Endodermal cell (in vitro differentiated cells): ENCODE results near the gene RAPGEF4. TPM values are rescaled to one million over a fixed set of nuclear protein-coding genes. Genes with fewer than 3 reads are reported as not detected.

Experiments
- DNase-seq: peaks from one replicate; pipeline ENCODE4 v3.0.0-alpha.2; 2017
- H3K27ac ChIP-seq: 2 replicates; pipeline ENCODE4 v1.5.1; 2013; ENCODE audit warnings: mild to moderate bottlenecking, low read depth, low read length, moderate library complexity
- H3K27me3 ChIP-seq: 2 replicates; pipeline ENCODE4 v1.6.1; 2013; ENCODE audit warnings: mild to moderate bottlenecking, low read length, moderate library complexity; ENCODE audit not compliant: insufficient read depth, control insufficient read depth, poor library complexity, severe bottlenecking
- H3K36me3 ChIP-seq: 2 replicates; pipeline ENCODE4 v1.7.0; 2013; ENCODE audit warnings: mild to moderate bottlenecking, low read length, moderate library complexity; ENCODE audit not compliant: control insufficient read depth, insufficient read depth
- H3K4me1 ChIP-seq: one replicate; pipeline ENCODE4 v1.7.0; 2013; ENCODE audit warnings: low read length; ENCODE audit not compliant: control insufficient read depth, insufficient read depth
- H3K4me3 ChIP-seq: 2 replicates; pipeline ENCODE4 v1.5.1; 2013; ENCODE audit warnings: mild to moderate bottlenecking, low read length, moderate library complexity
- H3K9ac ChIP-seq: 2 replicates; pipeline ENCODE4 v1.6.1; 2013; ENCODE audit warnings: mild to moderate bottlenecking, low read length, moderate library complexity; ENCODE audit not compliant: poor library complexity, severe bottlenecking; ENCODE audit errors: extremely low read depth
- H3K9me3 ChIP-seq: 2 replicates; pipeline ENCODE4 v1.6.1; 2013; ENCODE audit warnings: mild to moderate bottlenecking, low read length, moderate library complexity; ENCODE audit not compliant: control insufficient read depth
- H3K27ac Mint-ChIP-seq: 2 replicates; pipeline ENCODE4 v1.8.0; 2020; ENCODE audit warnings: mixed read lengths
- H3K27me3 Mint-ChIP-seq: 2 replicates; pipeline ENCODE4 v1.8.0; 2021; ENCODE audit warnings: mild to moderate bottlenecking, mixed read lengths; ENCODE audit not compliant: insufficient read depth
- H3K36me3 Mint-ChIP-seq: 2 replicates; pipeline ENCODE4 v1.8.0; 2020; ENCODE audit warnings: low read depth, mixed read lengths
- H3K4me1 Mint-ChIP-seq: 2 replicates; pipeline ENCODE4 v1.8.0; 2020; ENCODE audit warnings: mixed read lengths
- H3K4me3 Mint-ChIP-seq: 2 replicates; pipeline ENCODE4 v1.8.0; 2020; ENCODE audit warnings: mild to moderate bottlenecking, moderate library complexity, mixed read lengths
- H3K9me3 Mint-ChIP-seq: 2 replicates; pipeline ENCODE4 v1.8.0; 2020; ENCODE audit warnings: mild to moderate bottlenecking, mixed read lengths
- WGBS, 2 experiments: methylation state at CpG; one replicate each; pipeline versions ENCODE4 v1.1.5 to v1.1.7; 2013; ENCODE audit warnings: missing lambda C conversion rate in 2 of 2, mixed read lengths in 1 of 2; ENCODE audit not compliant: insufficient coverage in 1 of 2, insufficient read length in 1 of 2; 5-methylcytosine and 5-hydroxymethylcytosine counted together
- total RNA-seq, 2 donors: library from RNA; stranded (reverse); fragmentation: NEBNext Ultra II Directional in 1 of 2; extraction: Animal tissue kit (Norgen Biotek cat#: 25700) in 1 of 2; gene quantifications; 2 replicates in 1 of 2; 3 replicates in 1 of 2; pipeline ENCODE4 v1.2.1, GENCODE V29; 2021
- TF ChIP-seq, protein P1 (sequence below): fragments of 200-600 bp; sonication (generic); conservative IDR thresholded peaks from 2 replicates; pipeline ENCODE4 v1.5.0; 2021; ENCODE audit warnings: antibody characterized with exemption, mild to moderate bottlenecking

Gene RAPGEF4
- total RNA-seq, 2 donors from 2014 or later: 0.77 to 0.88 TPM

DNA sequence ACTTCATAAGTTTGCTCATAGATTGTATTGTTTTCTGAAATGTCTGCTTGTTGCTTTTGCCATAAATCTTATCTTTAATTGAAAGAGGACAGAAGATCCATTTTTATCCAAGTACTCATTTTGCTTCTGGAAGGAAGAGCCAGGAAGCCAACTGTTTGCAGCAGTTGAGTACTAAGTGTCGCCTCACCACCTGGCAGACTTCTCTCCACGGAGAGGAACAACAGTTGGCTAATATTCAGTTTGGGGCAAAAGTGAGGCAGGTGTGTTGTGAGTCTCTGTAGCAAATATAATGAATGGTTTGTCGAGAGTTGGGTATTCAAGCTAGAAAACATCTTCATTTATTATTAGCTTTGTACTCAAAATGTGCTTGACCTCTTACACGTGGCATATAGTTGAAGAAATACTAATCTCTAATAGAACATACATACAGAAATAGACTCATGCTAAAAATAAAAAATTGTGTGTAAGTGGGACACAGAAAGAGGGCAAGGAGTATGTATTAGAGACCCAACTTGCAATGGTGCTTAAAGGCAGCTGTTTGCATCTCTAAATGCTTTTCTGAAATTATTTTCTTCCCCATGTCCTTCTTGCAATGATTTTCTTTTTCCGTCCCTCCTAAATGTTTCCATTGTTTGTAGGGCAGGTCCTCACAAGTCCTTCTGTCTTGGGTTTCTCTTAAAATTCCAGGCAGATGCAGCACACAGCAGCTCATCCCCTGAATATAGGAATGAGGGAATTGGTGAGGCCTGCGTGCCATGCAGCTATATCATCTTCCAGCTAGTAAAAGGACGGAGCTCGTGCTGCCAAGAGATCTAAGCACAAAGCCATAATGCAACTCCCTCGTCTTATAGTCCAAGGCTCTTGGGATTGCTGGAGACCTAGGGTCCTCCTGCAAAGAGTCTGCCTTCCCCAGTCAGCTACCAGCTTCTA lies 295.2 kb downstream of the RAPGEF4 start:
- DNase-seq: no peak
- no peaks in the 10 kb centered on the region for H3K9me3 ChIP-seq
- 75 to 90% methylated on average over 2 to 9 of the region's 9 CpGs for WGBS, 2 experiments
- H3K4me3 Mint-ChIP-seq: no peak overlapping the region
- H3K4me1 ChIP-seq: peaks cover 2% of the 10 kb centered on the region
- H3K36me3 Mint-ChIP-seq: no peaks in the 10 kb centered on the region
- no peak overlapping the region for H3K9ac ChIP-seq
- no peak overlapping the region for H3K27ac Mint-ChIP-seq
- no peaks in the 10 kb centered on the region for H3K36me3 ChIP-seq
- TF ChIP-seq, protein P1, sequence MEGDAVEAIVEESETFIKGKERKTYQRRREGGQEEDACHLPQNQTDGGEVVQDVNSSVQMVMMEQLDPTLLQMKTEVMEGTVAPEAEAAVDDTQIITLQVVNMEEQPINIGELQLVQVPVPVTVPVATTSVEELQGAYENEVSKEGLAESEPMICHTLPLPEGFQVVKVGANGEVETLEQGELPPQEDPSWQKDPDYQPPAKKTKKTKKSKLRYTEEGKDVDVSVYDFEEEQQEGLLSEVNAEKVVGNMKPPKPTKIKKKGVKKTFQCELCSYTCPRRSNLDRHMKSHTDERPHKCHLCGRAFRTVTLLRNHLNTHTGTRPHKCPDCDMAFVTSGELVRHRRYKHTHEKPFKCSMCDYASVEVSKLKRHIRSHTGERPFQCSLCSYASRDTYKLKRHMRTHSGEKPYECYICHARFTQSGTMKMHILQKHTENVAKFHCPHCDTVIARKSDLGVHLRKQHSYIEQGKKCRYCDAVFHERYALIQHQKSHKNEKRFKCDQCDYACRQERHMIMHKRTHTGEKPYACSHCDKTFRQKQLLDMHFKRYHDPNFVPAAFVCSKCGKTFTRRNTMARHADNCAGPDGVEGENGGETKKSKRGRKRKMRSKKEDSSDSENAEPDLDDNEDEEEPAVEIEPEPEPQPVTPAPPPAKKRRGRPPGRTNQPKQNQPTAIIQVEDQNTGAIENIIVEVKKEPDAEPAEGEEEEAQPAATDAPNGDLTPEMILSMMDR: no peak
- H3K9me3 Mint-ChIP-seq: no peaks in the 10 kb centered on the region
- peaks cover 13% of the 10 kb centered on the region for H3K4me1 Mint-ChIP-seq
- no peak overlapping the region for H3K27ac ChIP-seq
- H3K27me3 ChIP-seq: no peaks in the 10 kb centered on the region
- no peak overlapping the region for H3K4me3 ChIP-seq
- no peaks in the 10 kb centered on the region for H3K27me3 Mint-ChIP-seq

DNA sequence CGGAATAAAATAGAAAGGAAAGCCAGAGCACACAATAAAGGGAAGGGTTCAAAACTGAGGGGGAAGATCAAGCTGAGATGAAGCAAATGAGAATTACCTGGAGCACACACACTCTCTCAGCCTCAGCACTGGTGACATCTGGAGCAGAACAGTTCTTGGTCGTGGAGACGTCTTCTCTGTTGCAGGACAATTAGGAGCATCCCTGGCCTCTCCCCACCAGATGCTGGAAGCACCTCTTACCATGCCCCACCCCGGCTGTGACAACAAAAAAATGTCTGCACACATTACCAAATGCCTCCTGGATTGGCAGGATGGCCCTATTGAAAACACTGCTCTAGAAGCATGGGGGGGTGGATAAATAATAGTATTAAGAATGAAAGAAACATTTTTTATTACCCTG lies 296.4 kb downstream of the RAPGEF4 start:
- 86 to 97% methylated on average over 3 to 4 of the region's 4 CpGs for WGBS, 2 experiments
- Histone ChIP-seq H3K4me1 (peaks cover 13% of the 10 kb centered on the region), H3K36me3 (no peaks in the 10 kb centered on the region), H3K27ac (no peak overlapping the region), H3K9ac (no peak overlapping the region), H3K27me3 (no peaks in the 10 kb centered on the region), H3K4me3 (no peak overlapping the region), H3K9me3 (no peaks in the 10 kb centered on the region)
- H3K4me3 Mint-ChIP-seq: no peak overlapping the region
- DNase-seq: no peak
- no peaks in the 10 kb centered on the region for H3K27me3 Mint-ChIP-seq
- TF ChIP-seq, protein P1: no peak
- H3K4me1 Mint-ChIP-seq: peaks cover 22% of the 10 kb centered on the region
- H3K36me3 Mint-ChIP-seq: no peaks in the 10 kb centered on the region
- H3K9me3 Mint-ChIP-seq: no peaks in the 10 kb centered on the region
- H3K27ac Mint-ChIP-seq: no peak overlapping the region

DNA sequence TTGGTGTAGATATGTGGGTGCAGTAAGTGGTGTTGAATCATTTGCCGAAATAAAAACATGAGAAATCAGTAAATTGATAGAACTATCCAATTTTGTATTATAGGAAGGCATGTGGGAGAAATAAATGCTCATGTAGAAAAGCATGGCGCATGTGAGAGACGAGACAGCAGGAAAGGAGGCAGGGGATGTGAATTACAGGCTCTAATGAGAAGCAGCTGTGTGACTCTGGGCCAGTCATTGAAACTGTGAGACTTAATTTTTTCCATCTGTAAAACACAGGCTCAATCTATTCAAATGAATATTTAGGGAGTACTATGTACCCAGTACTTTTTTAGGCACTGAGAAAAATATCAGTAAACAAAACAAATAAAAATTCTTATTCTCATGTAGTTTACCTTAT lies 297.4 kb downstream of the RAPGEF4 start:
- Mint-ChIP-seq H3K36me3 (no peaks in the 10 kb centered on the region), H3K4me3 (no peak overlapping the region), H3K27ac (no peak overlapping the region), H3K9me3 (no peaks in the 10 kb centered on the region), H3K4me1 (peaks cover 25% of the 10 kb centered on the region), H3K27me3 (no peaks in the 10 kb centered on the region)
- Histone ChIP-seq H3K9me3 (no peaks in the 10 kb centered on the region), H3K27ac (no peak overlapping the region), H3K36me3 (no peaks in the 10 kb centered on the region), H3K27me3 (no peaks in the 10 kb centered on the region), H3K4me3 (no peak overlapping the region), H3K4me1 (peaks cover 20% of the 10 kb centered on the region), H3K9ac (no peak overlapping the region)
- no peak for DNase-seq
- WGBS, 2 experiments: 93 to 95% methylated on average over 3 of the region's 3 CpGs
- TF ChIP-seq, protein P1: no peak
